ENCODE measurements around the gene MYH15.

MYH15 gene

GRCh38 chr3:108509263-108509662, 1.1 kb downstream of the MYH15 start:
- DNase-seq = no peak

GRCh38 chr3:108507902-108508301, 2.5 kb downstream of the MYH15 start:
- DNase-seq = no peak

GRCh38 chr3:108505811-108506210, 4.6 kb downstream of the MYH15 start:
- no peak for DNase-seq

- no peak for DNase-seq
These were observed 6.7 kb downstream of the MYH15 start for GRCh38 chr3:108503722-108504121.

- DNase-seq = no peak
These were observed 8.9 kb downstream of the MYH15 start for GRCh38 chr3:108501535-108501934.

GRCh38 chr3:108500728-108501127, 9.7 kb downstream of the MYH15 start:
- DNase-seq = no peak

GRCh38 chr3:108497271-108497670, 13.1 kb downstream of the MYH15 start:
- DNase-seq = no peak

GRCh38 chr3:108495717-108496116, 14.7 kb downstream of the MYH15 start:
- no peak for DNase-seq

GRCh38 chr3:108494906-108495531, 15.4 kb downstream of the MYH15 start:
- no peak for DNase-seq

- DNase-seq = no peak
These were observed 16.5 kb downstream of the MYH15 start for GRCh38 chr3:108493862-108494261.

- no peak for DNase-seq
These were observed 18.9 kb downstream of the MYH15 start for GRCh38 chr3:108491456-108491855.

GRCh38 chr3:108489776-108490175, 20.6 kb downstream of the MYH15 start:
- DNase-seq = no peak

GRCh38 chr3:108488631-108489030, 21.8 kb downstream of the MYH15 start:
- no peak for DNase-seq

GRCh38 chr3:108487439-108487838, 23.0 kb downstream of the MYH15 start:
- no peak for DNase-seq

- DNase-seq = no peak
These were observed 23.5 kb downstream of the MYH15 start for GRCh38 chr3:108486941-108487340.

GRCh38 chr3:108486338-108486737, 24.1 kb downstream of the MYH15 start:
- DNase-seq = no peak

- no peak for DNase-seq
These were observed 25.2 kb downstream of the MYH15 start for GRCh38 chr3:108485146-108485545.

GRCh38 chr3:108479224-108479623, 31.2 kb downstream of the MYH15 start:
- DNase-seq = no peak

- DNase-seq = peak; percentile 33
These were observed 32.8 kb downstream of the MYH15 start for GRCh38 chr3:108477511-108478147.

- DNase-seq = no peak
These were observed 35.1 kb downstream of the MYH15 start for GRCh38 chr3:108475220-108475782.

- DNase-seq = no peak
These were observed 35.8 kb downstream of the MYH15 start for GRCh38 chr3:108474581-108474980.

GRCh38 chr3:108473711-108474110, 36.7 kb downstream of the MYH15 start:
- DNase-seq = no peak

GRCh38 chr3:108472001-108472591, 38.3 kb downstream of the MYH15 start:
- no peak for DNase-seq

GRCh38 chr3:108471426-108471825, 39.0 kb downstream of the MYH15 start:
- DNase-seq = no peak
